Colonic mucosa (tissue), 4 donors: Measurements from ENCODE around the gene GAPDHS. TPM values are rescaled to one million over a fixed set of nuclear protein-coding genes. Genes with fewer than 3 reads are reported as not detected.

Source experiments
- DNase-seq: peaks from one replicate; pipeline ENCODE4 v3.0.0-alpha.2; 2020
- H3K27ac ChIP-seq: fragments of 200-600 bp; one replicate; pipeline ENCODE4 v1.8.0; 2021
- H3K27me3 ChIP-seq: fragments of 200-600 bp; one replicate; pipeline ENCODE4 v1.8.0; 2021
- H3K36me3 ChIP-seq: fragments of 200-600 bp; one replicate; pipeline ENCODE4 v1.8.0; 2021
- H3K4me1 ChIP-seq: fragments of 200-600 bp; one replicate; pipeline ENCODE4 v1.8.0; 2021; ENCODE audit warnings: mild to moderate bottlenecking
- H3K4me3 ChIP-seq: fragments of 200-600 bp; one replicate; pipeline ENCODE4 v1.8.0; 2021
- H3K9ac ChIP-seq, 2 donors: one replicate each; pipeline ENCODE4 v1.7.0; 2013; ENCODE audit warnings: control low read depth in 2 of 2, low read depth in 2 of 2, low read length in 2 of 2
- H3K9me3 ChIP-seq: fragments of 200-600 bp; one replicate; pipeline ENCODE4 v1.8.0; 2021
- CTCF ChIP-seq: fragments of 200-600 bp; IDR thresholded peaks from one replicate; pipeline ENCODE4 v1.8.0; 2022; ENCODE audit warnings: antibody characterized with exemption, mild to moderate bottlenecking
- intact Hi-C: fragments of 100-400 bp; cut with DNase I; formaldehyde crosslinking; loops from one replicate; pipeline ENCODE4 v1.14.1; 2022
- total RNA-seq, 2 donors: library from RNA; stranded (reverse); fragmentation: NEBNext Ultra II Directional in 1 of 2; extraction: Animal tissue kit (Norgen Biotek cat#: 25700) in 1 of 2; gene quantifications; one replicate each; pipeline ENCODE4 v1.2.1, GENCODE V29; 2021
- donor health status: healthy.
- donor health status: DM: no; HTN: no; CAD: no.
- donor health status: DM: no; HTN: no; CAD: no.

Gene GAPDHS
- total RNA-seq, 2 donors from 2014 or later: not detected

- no peaks in the 10 kb centered on the region for H3K27me3 ChIP-seq
- peak; percentile 43 for TF ChIP-seq CTCF
- no peak overlapping the region for H3K4me3 ChIP-seq
- no peak overlapping the region for H3K9ac ChIP-seq
- intact Hi-C loops: no loop called here
- no peaks in the 10 kb centered on the region for H3K36me3 ChIP-seq
- H3K27ac ChIP-seq: no peak overlapping the region
- no peaks in the 10 kb centered on the region for H3K9me3 ChIP-seq
- H3K4me1 ChIP-seq: no peaks in the 10 kb centered on the region
- no peak for DNase-seq
Measured at GRCh38 chr19:35592226-35592625, 59.0 kb downstream of the GAPDHS start.

Other genes starting within 250 kb of the GAPDHS start
- gene MAG, start 241.3 kb upstream of the GAPDHS start, total RNA-seq: not detected
- 1 to 10 TPM; 1.6 to 3.0 TPM for gene CD22, start 204.3 kb upstream of the GAPDHS start, total RNA-seq
- not detected for gene FFAR1, start 185.6 kb upstream of the GAPDHS start, total RNA-seq
- gene FFAR3, start 175.0 kb upstream of the GAPDHS start, total RNA-seq: under 1 TPM in 1 of 2 donors, not detected in 1; 0.27 TPM
- not detected for gene GPR42, start 162.4 kb upstream of the GAPDHS start, total RNA-seq
- under 1 TPM; 0.22 to 0.82 TPM for gene FFAR2, start 85.2 kb upstream of the GAPDHS start, total RNA-seq
- not detected for gene KRTDAP, start 43.0 kb upstream of the GAPDHS start, total RNA-seq
- gene DMKN, start 19.8 kb upstream of the GAPDHS start, total RNA-seq: 10 to 100 TPM; 12.8 to 14.6 TPM
- not detected for gene SBSN, start 5.1 kb upstream of the GAPDHS start, total RNA-seq
- 100 to 1,000 TPM in 1 of 2 donors, 10 to 100 TPM in 1; 49.6 to 114 TPM for gene TMEM147, start 12.2 kb downstream of the GAPDHS start, total RNA-seq
- not detected for gene ATP4A, start 30.2 kb downstream of the GAPDHS start, total RNA-seq
- not detected for gene PMIS2, start 52.7 kb downstream of the GAPDHS start, total RNA-seq
- 10 to 100 TPM in 1 of 2 donors, 1 to 10 TPM in 1; 5.0 to 17.0 TPM for gene HAUS5, start 79.3 kb downstream of the GAPDHS start, total RNA-seq
- 100 to 1,000 TPM in 1 of 2 donors, 10 to 100 TPM in 1; 73.5 to 117 TPM for gene RBM42, start 95.6 kb downstream of the GAPDHS start, total RNA-seq
- 1 to 10 TPM; 1.4 to 1.9 TPM for gene ETV2, start 108.3 kb downstream of the GAPDHS start, total RNA-seq
- 100 to 1,000 TPM; 761 to 820 TPM for gene COX6B1, start 114.9 kb downstream of the GAPDHS start, total RNA-seq
- gene UPK1A, start 133.1 kb downstream of the GAPDHS start, total RNA-seq: not detected
- under 1 TPM in 1 of 2 donors, not detected in 1; 0.32 TPM for gene ZBTB32, start 171.1 kb downstream of the GAPDHS start, total RNA-seq
- 10 to 100 TPM; 32.1 to 46.9 TPM for gene KMT2B, start 184.5 kb downstream of the GAPDHS start, total RNA-seq
- gene IGFLR1, start 209.0 kb downstream of the GAPDHS start, total RNA-seq: 1 to 10 TPM; 5.4 to 6.9 TPM
- gene U2AF1L4, start 212.0 kb downstream of the GAPDHS start, total RNA-seq: 10 to 100 TPM; 14.9 to 18.7 TPM
- gene PSENEN, start 212.2 kb downstream of the GAPDHS start, total RNA-seq: 10 to 100 TPM; 73.8 to 87.4 TPM
- gene LIN37, start 215.1 kb downstream of the GAPDHS start, total RNA-seq: 1 to 10 TPM; 5.1 to 7.5 TPM
- gene HSPB6, start 223.6 kb downstream of the GAPDHS start, total RNA-seq: 10 to 100 TPM in 1 of 2 donors, 1 to 10 TPM in 1; 6.3 to 23.6 TPM
- 10 to 100 TPM; 17.1 to 26.9 TPM for gene PROSER3, start 224.7 kb downstream of the GAPDHS start, total RNA-seq
- gene ARHGAP33, start 242.1 kb downstream of the GAPDHS start, total RNA-seq: 10 to 100 TPM in 1 of 2 donors, 1 to 10 TPM in 1; 6.0 to 25.0 TPM